ENCODE measurements around the gene GNAS.

The GNAS gene

GRCh38 chr20:58847463-58847862, 5.1 kb upstream of the GNAS start:
- no peak overlapping the region for H3K4ac ChIP-seq (ENCODE audit: low read depth in 1 of 2, low read length in 2 of 2)
- no peak overlapping the region for H4K91ac ChIP-seq (ENCODE audit: low read length)
- 74% methylated on average over 2 of the region's 2 CpGs for WGBS
- no peaks in the 10 kb centered on the region for H3K36me3 ChIP-seq (ENCODE audit: control insufficient read depth in 1 of 2, insufficient read depth in 2 of 2, low read depth in 1 of 2, low read length in 2 of 2)
- DNase-seq = no peak
- no peak overlapping the region for H3K23ac ChIP-seq (ENCODE audit: low read length in 2 of 2)
- no peak overlapping the region for H3K27ac ChIP-seq (ENCODE audit: low read length, poor library complexity, severe bottlenecking)
- no peak overlapping the region for H2AFZ ChIP-seq (ENCODE audit: low read depth, low read length)
- H4K8ac ChIP-seq (ENCODE audit: low read length) = no peak overlapping the region
- H3K79me1 ChIP-seq (replicated peaks; ENCODE audit: low read length, poor library complexity, severe bottlenecking) = peaks cover 11% of the 10 kb centered on the region
- H2AK5ac ChIP-seq (ENCODE audit: low read length, severe bottlenecking) = no peak overlapping the region
- no peak overlapping the region for H3K18ac ChIP-seq (ENCODE audit: low read depth in 1 of 2, low read length in 2 of 2)
- no peak overlapping the region for H2BK120ac ChIP-seq (ENCODE audit: low read depth, low read length)
- H3K27me3 ChIP-seq (ENCODE audit: control insufficient read depth in 1 of 2, insufficient read depth in 1 of 2, low read length in 2 of 2) = peaks cover 29 to 48% of the 10 kb centered on the region in 2 experiments
- H2BK12ac ChIP-seq (ENCODE audit: low read length in 2 of 2) = no peak overlapping the region
- no peak overlapping the region for H3K4me3 ChIP-seq (ENCODE audit: insufficient read depth in 1 of 2, low read depth in 1 of 2, low read length in 2 of 2)
- H3K14ac ChIP-seq (ENCODE audit: low read length in 2 of 2) = no peak overlapping the region
- no peak overlapping the region for H3K9ac ChIP-seq (ENCODE audit: low read length)
- peaks cover 16% of the 10 kb centered on the region for H3K4me1 ChIP-seq (ENCODE audit: control insufficient read depth, insufficient read depth, low read depth, low read length)
- H2BK15ac ChIP-seq (ENCODE audit: low read depth, poor library complexity, severe bottlenecking) = no peak overlapping the region
- H2BK5ac ChIP-seq (ENCODE audit: low read depth, low read length, poor library complexity, severe bottlenecking) = no peak overlapping the region
- H3K9me3 ChIP-seq (ENCODE audit: control insufficient read depth, low read length) = no peaks in the 10 kb centered on the region
- no peak overlapping the region for H3K4me2 ChIP-seq (ENCODE audit: low read length, poor library complexity, severe bottlenecking)

GRCh38 chr20:58850693-58851174, 1.8 kb upstream of the GNAS start, which contains the start of gene GNAS-AS1:
GNAS-AS1 (minus strand) TSS chr20:58850902.
- H2AK5ac ChIP-seq (ENCODE audit: low read length, severe bottlenecking) = no peak within 1 kb of the TSS
- H3K9me3 ChIP-seq (ENCODE audit: control insufficient read depth, low read length) = no peaks in the 10 kb centered on the region
- peak within 1 kb of the TSS in 1 of 2 experiments; percentile 9 for H3K4ac ChIP-seq (ENCODE audit: low read depth in 1 of 2, low read length in 2 of 2)
- H3K4me1 ChIP-seq (ENCODE audit: control insufficient read depth, insufficient read depth, low read depth, low read length) = peaks cover 36% of the 10 kb centered on the region
- H3K9ac ChIP-seq (ENCODE audit: low read length) = peak within 1 kb of the TSS; percentile 74
- peak; percentile 89 for DNase-seq
- H2AFZ ChIP-seq (ENCODE audit: low read depth, low read length) = peak within 1 kb of the TSS; percentile 2
- H2BK120ac ChIP-seq (ENCODE audit: low read depth, low read length) = no peak within 1 kb of the TSS
- no peak within 1 kb of the TSS for H4K91ac ChIP-seq (ENCODE audit: low read length)
- 50% methylated on average over 25 of the region's 25 CpGs for whole genome bisulfite sequencing
- no peaks in the 10 kb centered on the region for H3K36me3 ChIP-seq (ENCODE audit: control insufficient read depth in 1 of 2, insufficient read depth in 2 of 2, low read depth in 1 of 2, low read length in 2 of 2)
- peak within 1 kb of the TSS; percentile 66 for H4K8ac ChIP-seq (ENCODE audit: low read length)
- H3K14ac ChIP-seq (ENCODE audit: low read length in 2 of 2) = peak within 1 kb of the TSS in 1 of 2 experiments; percentile 3
- peaks cover 7% of the 10 kb centered on the region for H3K79me1 ChIP-seq (replicated peaks; ENCODE audit: low read length, poor library complexity, severe bottlenecking)
- peaks cover 38 to 58% of the 10 kb centered on the region in 2 experiments for H3K27me3 ChIP-seq (ENCODE audit: control insufficient read depth in 1 of 2, insufficient read depth in 1 of 2, low read length in 2 of 2)
- H2BK5ac ChIP-seq (ENCODE audit: low read depth, low read length, poor library complexity, severe bottlenecking) = no peak within 1 kb of the TSS
- peak within 1 kb of the TSS; percentile 78 to 82 for H3K4me3 ChIP-seq (ENCODE audit: insufficient read depth in 1 of 2, low read depth in 1 of 2, low read length in 2 of 2)
- H3K18ac ChIP-seq (ENCODE audit: low read depth in 1 of 2, low read length in 2 of 2) = peak within 1 kb of the TSS in 1 of 2 experiments; percentile 37
- peak within 1 kb of the TSS; percentile 4 for H2BK15ac ChIP-seq (ENCODE audit: low read depth, poor library complexity, severe bottlenecking)
- H3K27ac ChIP-seq (ENCODE audit: low read length, poor library complexity, severe bottlenecking) = no peak within 1 kb of the TSS
- peak within 1 kb of the TSS; percentile 82 for H3K4me2 ChIP-seq (ENCODE audit: low read length, poor library complexity, severe bottlenecking)
- no peak within 1 kb of the TSS for H3K23ac ChIP-seq (ENCODE audit: low read length in 2 of 2)
- no peak within 1 kb of the TSS for H2BK12ac ChIP-seq (ENCODE audit: low read length in 2 of 2)

GRCh38 chr20:58851221-58851968, 1.1 kb upstream of the GNAS start:
- peaks cover 38 to 64% of the 10 kb centered on the region in 2 experiments for H3K27me3 ChIP-seq (ENCODE audit: control insufficient read depth in 1 of 2, insufficient read depth in 1 of 2, low read length in 2 of 2)
- H4K91ac ChIP-seq (ENCODE audit: low read length) = no peak overlapping the region
- H3K9ac ChIP-seq (ENCODE audit: low read length) = no peak overlapping the region
- no peak overlapping the region for H3K23ac ChIP-seq (ENCODE audit: low read length in 2 of 2)
- no peaks in the 10 kb centered on the region for H3K9me3 ChIP-seq (ENCODE audit: control insufficient read depth, low read length)
- H3K4me3 ChIP-seq (ENCODE audit: insufficient read depth in 1 of 2, low read depth in 1 of 2, low read length in 2 of 2) = peak overlapping the region; percentile 78 to 82
- no peak overlapping the region for H3K4ac ChIP-seq (ENCODE audit: low read depth in 1 of 2, low read length in 2 of 2)
- H3K27ac ChIP-seq (ENCODE audit: low read length, poor library complexity, severe bottlenecking) = no peak overlapping the region
- H3K4me1 ChIP-seq (ENCODE audit: control insufficient read depth, insufficient read depth, low read depth, low read length) = peaks cover 38% of the 10 kb centered on the region
- H3K36me3 ChIP-seq (ENCODE audit: control insufficient read depth in 1 of 2, insufficient read depth in 2 of 2, low read depth in 1 of 2, low read length in 2 of 2) = no peaks in the 10 kb centered on the region
- H2BK5ac ChIP-seq (ENCODE audit: low read depth, low read length, poor library complexity, severe bottlenecking) = no peak overlapping the region
- no peak for DNase-seq
- no peak overlapping the region for H2AFZ ChIP-seq (ENCODE audit: low read depth, low read length)
- H2BK12ac ChIP-seq (ENCODE audit: low read length in 2 of 2) = no peak overlapping the region
- H3K4me2 ChIP-seq (ENCODE audit: low read length, poor library complexity, severe bottlenecking) = peak overlapping the region; percentile 82
- H2BK15ac ChIP-seq (ENCODE audit: low read depth, poor library complexity, severe bottlenecking) = no peak overlapping the region
- H4K8ac ChIP-seq (ENCODE audit: low read length) = peak overlapping the region; percentile 66
- 35% methylated on average over 41 of the region's 41 CpGs for WGBS
- H3K18ac ChIP-seq (ENCODE audit: low read depth in 1 of 2, low read length in 2 of 2) = no peak overlapping the region
- no peak overlapping the region for H3K14ac ChIP-seq (ENCODE audit: low read length in 2 of 2)
- peaks cover 6% of the 10 kb centered on the region for H3K79me1 ChIP-seq (replicated peaks; ENCODE audit: low read length, poor library complexity, severe bottlenecking)
- no peak overlapping the region for H2AK5ac ChIP-seq (ENCODE audit: low read length, severe bottlenecking)
- H2BK120ac ChIP-seq (ENCODE audit: low read depth, low read length) = no peak overlapping the region

GRCh38 chr20:58851969-58852458, 502 bp upstream of the GNAS start:
- no peak overlapping the region for H2BK12ac ChIP-seq (ENCODE audit: low read length in 2 of 2)
- H3K4ac ChIP-seq (ENCODE audit: low read depth in 1 of 2, low read length in 2 of 2) = no peak overlapping the region
- H2BK5ac ChIP-seq (ENCODE audit: low read depth, low read length, poor library complexity, severe bottlenecking) = no peak overlapping the region
- H2BK120ac ChIP-seq (ENCODE audit: low read depth, low read length) = no peak overlapping the region
- no peak overlapping the region for H4K91ac ChIP-seq (ENCODE audit: low read length)
- no peak overlapping the region for H2AFZ ChIP-seq (ENCODE audit: low read depth, low read length)
- H3K27me3 ChIP-seq (ENCODE audit: control insufficient read depth in 1 of 2, insufficient read depth in 1 of 2, low read length in 2 of 2) = peaks cover 41 to 64% of the 10 kb centered on the region in 2 experiments
- WGBS = 2% methylated on average over 16 of the region's 23 CpGs
- H3K4me2 ChIP-seq (ENCODE audit: low read length, poor library complexity, severe bottlenecking) = peak overlapping the region; percentile 82
- no peak overlapping the region for H3K18ac ChIP-seq (ENCODE audit: low read depth in 1 of 2, low read length in 2 of 2)
- H3K14ac ChIP-seq (ENCODE audit: low read length in 2 of 2) = no peak overlapping the region
- H3K4me3 ChIP-seq (ENCODE audit: insufficient read depth in 1 of 2, low read depth in 1 of 2, low read length in 2 of 2) = peak overlapping the region in 1 of 2 experiments; percentile 82
- no peak overlapping the region for H2BK15ac ChIP-seq (ENCODE audit: low read depth, poor library complexity, severe bottlenecking)
- DNase-seq = no peak
- no peak overlapping the region for H3K27ac ChIP-seq (ENCODE audit: low read length, poor library complexity, severe bottlenecking)
- no peaks in the 10 kb centered on the region for H3K36me3 ChIP-seq (ENCODE audit: control insufficient read depth in 1 of 2, insufficient read depth in 2 of 2, low read depth in 1 of 2, low read length in 2 of 2)
- peak overlapping the region; percentile 18 for H3K9ac ChIP-seq (ENCODE audit: low read length)
- peaks cover 38% of the 10 kb centered on the region for H3K4me1 ChIP-seq (ENCODE audit: control insufficient read depth, insufficient read depth, low read depth, low read length)
- H3K9me3 ChIP-seq (ENCODE audit: control insufficient read depth, low read length) = no peaks in the 10 kb centered on the region
- H2AK5ac ChIP-seq (ENCODE audit: low read length, severe bottlenecking) = no peak overlapping the region
- H3K23ac ChIP-seq (ENCODE audit: low read length in 2 of 2) = no peak overlapping the region
- peaks cover 6% of the 10 kb centered on the region for H3K79me1 ChIP-seq (replicated peaks; ENCODE audit: low read length, poor library complexity, severe bottlenecking)
- no peak overlapping the region for H4K8ac ChIP-seq (ENCODE audit: low read length)
